PC-9 (cell line): ENCODE measurements around the gene PCDHA11. TPM values are rescaled to one million over a fixed set of nuclear protein-coding genes. Genes with fewer than 3 reads are reported as not detected.

Experiments
- BruUV-seq: library from RNA; stranded (reverse); fragments of 400-500 nt; replicated peaks from 2 replicates; lab custom pipeline; 2021; lab: Mats Ljungman, UMichigan
- CTCF ChIA-PET: fragments of 300-600 bp; sonication (Branson Sonifier 250); formaldehyde crosslinking; loops from one replicate; lab custom pipeline; 2022; ENCODE audit warnings: antibody characterized with exemption; lab: Charles Lee
- POLR2A ChIA-PET: fragments of 300-600 bp; sonication (Branson Sonifier 250); formaldehyde crosslinking; loops from one replicate; lab custom pipeline; 2022; ENCODE audit warnings: antibody characterized with exemption; ENCODE audit not compliant: unreplicated experiment; lab: Charles Lee
- DNase-seq, 2 experiments: peaks; one replicate each; pipeline versions ENCODE4 v3.0.0 to v3.0.0-alpha.2; 2015 to 2022; ENCODE audit warnings: mixed read lengths in 1 of 2
- H2AFZ ChIP-seq: fragments of 200-600 bp; sonication (generic); 2 replicates; pipeline ENCODE4 v1.8.1; 2017; ENCODE audit warnings: antibody characterized with exemption
- H3F3A ChIP-seq: fragments of 200-600 bp; sonication (generic); 2 replicates; pipeline ENCODE4 v1.8.1; 2017; ENCODE audit warnings: antibody characterized with exemption, mild to moderate bottlenecking, low read depth; ENCODE audit not compliant: insufficient read depth
- H3K27ac ChIP-seq: fragments of 200-600 bp; sonication (generic); 2 replicates; pipeline ENCODE4 v1.6.1; 2016; ENCODE audit warnings: mixed run types
- H3K27me3 ChIP-seq: fragments of 200-600 bp; sonication (generic); 2 replicates; pipeline ENCODE4 v1.6.1; 2016; ENCODE audit warnings: low read depth, mixed run types; ENCODE audit not compliant: insufficient read depth
- H3K36me3 ChIP-seq: fragments of 200-600 bp; sonication (generic); 2 replicates; pipeline ENCODE4 v1.6.1; 2016; ENCODE audit warnings: low read depth, mixed run types
- H3K4me1 ChIP-seq: fragments of 200-600 bp; sonication (generic); replicated peaks from 2 replicates; pipeline ENCODE4 v1.6.1; 2016; ENCODE audit warnings: mixed run types; ENCODE audit not compliant: insufficient read depth
- H3K4me2 ChIP-seq: fragments of 200-600 bp; sonication (generic); 2 replicates; pipeline ENCODE4 v1.6.1; 2017; ENCODE audit warnings: mixed run types
- H3K4me3 ChIP-seq: fragments of 200-600 bp; sonication (generic); 2 replicates; pipeline ENCODE4 v1.6.1; 2016; ENCODE audit warnings: mixed run types
- H3K79me2 ChIP-seq: fragments of 200-600 bp; sonication (generic); 2 replicates; pipeline ENCODE4 v1.6.1; 2017; ENCODE audit warnings: low read depth, mixed run types
- H3K9me2 ChIP-seq: fragments of 200-600 bp; sonication (generic); 2 replicates; pipeline ENCODE4 v1.8.1; 2017; ENCODE audit warnings: mild to moderate bottlenecking; ENCODE audit not compliant: insufficient read depth
- H3K9me3 ChIP-seq: fragments of 200-600 bp; sonication (generic); 2 replicates; pipeline ENCODE4 v1.8.1; 2016; ENCODE audit warnings: low read depth; ENCODE audit not compliant: insufficient read depth
- H4K20me1 ChIP-seq: fragments of 200-600 bp; sonication (generic); 2 replicates; pipeline ENCODE4 v1.8.1; 2017; ENCODE audit not compliant: insufficient read depth
- EZH2 ChIP-seq: fragments of 200-600 bp; sonication (generic); IDR thresholded peaks from 2 replicates; pipeline ENCODE4 v1.8.0; 2017; ENCODE audit warnings: antibody characterized with exemption, low read depth
- intact Hi-C: fragments of 100-400 bp; cut with micrococcal nuclease; formaldehyde crosslinking; loops from one replicate; pipeline ENCODE4 v1.10.0; 2022; ENCODE audit not compliant: unreplicated experiment
- total RNA-seq: library from RNA; stranded (reverse); gene quantifications from 2 replicates; pipeline ENCODE4 v1.2.3, GENCODE V29; 2021
- TF ChIP-seq, protein P1 (sequence below): fragments of 200-600 bp; sonication (generic); conservative IDR thresholded peaks from 2 replicates; pipeline ENCODE4 v1.6.1; 2017; ENCODE audit warnings: mixed run types, antibody characterized with exemption, mild to moderate bottlenecking, moderate library complexity

Gene PCDHA11
- total RNA-seq, 1 experiment from 2014 or later: not detected

DNA sequence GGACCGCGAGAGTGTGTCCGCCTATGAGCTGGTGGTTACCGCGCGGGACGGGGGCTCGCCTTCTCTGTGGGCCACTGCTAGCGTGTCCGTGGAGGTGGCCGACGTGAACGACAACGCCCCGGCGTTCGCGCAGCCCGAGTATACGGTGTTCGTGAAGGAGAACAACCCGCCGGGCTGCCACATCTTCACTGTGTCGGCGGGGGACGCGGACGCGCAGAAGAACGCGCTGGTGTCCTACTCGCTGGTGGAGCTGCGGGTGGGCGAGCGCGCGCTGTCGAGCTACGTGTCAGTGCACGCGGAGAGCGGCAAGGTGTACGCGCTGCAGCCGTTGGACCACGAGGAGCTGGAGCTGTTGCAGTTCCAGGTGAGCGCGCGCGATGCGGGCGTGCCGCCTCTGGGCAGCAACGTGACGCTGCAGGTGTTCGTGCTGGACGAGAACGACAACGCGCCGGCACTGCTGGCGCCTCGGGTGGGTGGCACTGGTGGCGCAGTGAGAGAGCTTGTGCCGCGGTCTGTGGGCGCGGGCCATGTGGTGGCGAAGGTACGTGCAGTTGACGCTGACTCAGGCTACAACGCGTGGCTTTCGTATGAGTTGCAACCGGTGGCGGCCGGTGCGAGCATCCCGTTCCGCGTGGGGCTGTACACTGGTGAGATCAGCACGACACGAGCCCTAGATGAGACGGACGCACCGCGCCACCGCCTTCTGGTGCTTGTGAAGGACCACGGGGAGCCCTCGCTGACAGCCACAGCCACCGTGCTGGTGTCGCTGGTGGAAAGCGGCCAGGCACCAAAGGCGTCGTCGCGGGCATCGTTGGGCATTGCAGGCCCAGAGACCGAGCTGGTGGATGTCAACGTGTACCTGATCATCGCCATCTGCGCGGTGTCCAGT is 32.9 kb upstream of the PCDHA11 start:
- Histone ChIP-seq H3K27me3 (no peaks in the 10 kb centered on the region), H3K4me2 (no peak overlapping the region), H4K20me1 (no peaks in the 10 kb centered on the region), H3K4me3 (no peak overlapping the region), H3K9me3 (no peaks in the 10 kb centered on the region; the same call in 1 of the 2 replicates), H3K79me2 (no peaks in the 10 kb centered on the region), H3K36me3 (no peaks in the 10 kb centered on the region), H3K9me2 (no peaks in the 10 kb centered on the region), H3K4me1 (no peaks in the 10 kb centered on the region), H2AFZ (no peak overlapping the region), H3F3A (no peaks in the 10 kb centered on the region), H3K27ac (no peak overlapping the region)
- ChIA-PET CTCF (no interaction called here), POLR2A (no interaction called here)
- BruUV-seq: no TSS peak
- no peak for TF ChIP-seq EZH2
- TF ChIP-seq, protein P1, sequence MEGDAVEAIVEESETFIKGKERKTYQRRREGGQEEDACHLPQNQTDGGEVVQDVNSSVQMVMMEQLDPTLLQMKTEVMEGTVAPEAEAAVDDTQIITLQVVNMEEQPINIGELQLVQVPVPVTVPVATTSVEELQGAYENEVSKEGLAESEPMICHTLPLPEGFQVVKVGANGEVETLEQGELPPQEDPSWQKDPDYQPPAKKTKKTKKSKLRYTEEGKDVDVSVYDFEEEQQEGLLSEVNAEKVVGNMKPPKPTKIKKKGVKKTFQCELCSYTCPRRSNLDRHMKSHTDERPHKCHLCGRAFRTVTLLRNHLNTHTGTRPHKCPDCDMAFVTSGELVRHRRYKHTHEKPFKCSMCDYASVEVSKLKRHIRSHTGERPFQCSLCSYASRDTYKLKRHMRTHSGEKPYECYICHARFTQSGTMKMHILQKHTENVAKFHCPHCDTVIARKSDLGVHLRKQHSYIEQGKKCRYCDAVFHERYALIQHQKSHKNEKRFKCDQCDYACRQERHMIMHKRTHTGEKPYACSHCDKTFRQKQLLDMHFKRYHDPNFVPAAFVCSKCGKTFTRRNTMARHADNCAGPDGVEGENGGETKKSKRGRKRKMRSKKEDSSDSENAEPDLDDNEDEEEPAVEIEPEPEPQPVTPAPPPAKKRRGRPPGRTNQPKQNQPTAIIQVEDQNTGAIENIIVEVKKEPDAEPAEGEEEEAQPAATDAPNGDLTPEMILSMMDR: no peak
- intact Hi-C loops: no loop called here
- DNase-seq: no peak

GRCh38 chr5:140840978-140841962 is 27.5 kb upstream of the PCDHA11 start, which contains the start of gene PCDHA8:
TSS of gene PCDHA8 (plus strand) at chr5:140841187. CDS start at chr5:140841322, 135 bp downstream.
- intact Hi-C loops: loop anchor here (1.0 kb wide), 1 partner anchor 200 kb away; no protein-coding TSS in a partner anchor
- no TSS peak for BruUV-seq
- TF ChIP-seq EZH2: no peak
- TF ChIP-seq, protein P1: peak; percentile 43
- ChIA-PET CTCF (interaction anchor here (0.8 to 1.0 kb wide), 2 partner anchors 13 to 199 kb away, joined by 3 to 4 read pairs; partner anchors contain the start of gene PCDHA6), POLR2A (no interaction called here)
- H3K9me2 ChIP-seq: no peaks in the 10 kb centered on the region
- DNase-seq: peak in 1 of 2 experiments; percentile 13
- H3K4me2 ChIP-seq: no peak within 1 kb of the TSS
- H3K36me3 ChIP-seq: no peaks in the 10 kb centered on the region
- H3K79me2 ChIP-seq: no peaks in the 10 kb centered on the region
- no peaks in the 10 kb centered on the region for H3K27me3 ChIP-seq
- no peak within 1 kb of the TSS for H3K27ac ChIP-seq
- H2AFZ ChIP-seq: no peak within 1 kb of the TSS
- H3F3A ChIP-seq: no peaks in the 10 kb centered on the region
- no peaks in the 10 kb centered on the region for H3K4me1 ChIP-seq
- H3K9me3 ChIP-seq: no peaks in the 10 kb centered on the region
- no peaks in the 10 kb centered on the region for H4K20me1 ChIP-seq
- no peak within 1 kb of the TSS for H3K4me3 ChIP-seq
